ENCODE results near the gene SLC27A1. TPM values are rescaled to one million over a fixed set of nuclear protein-coding genes. Genes with fewer than 3 reads are reported as not detected.

Gene SLC27A1
- total and polyA plus RNA-seq, 11 donors = 22.1 to 70.3 (median 47.6) TPM

DNA sequence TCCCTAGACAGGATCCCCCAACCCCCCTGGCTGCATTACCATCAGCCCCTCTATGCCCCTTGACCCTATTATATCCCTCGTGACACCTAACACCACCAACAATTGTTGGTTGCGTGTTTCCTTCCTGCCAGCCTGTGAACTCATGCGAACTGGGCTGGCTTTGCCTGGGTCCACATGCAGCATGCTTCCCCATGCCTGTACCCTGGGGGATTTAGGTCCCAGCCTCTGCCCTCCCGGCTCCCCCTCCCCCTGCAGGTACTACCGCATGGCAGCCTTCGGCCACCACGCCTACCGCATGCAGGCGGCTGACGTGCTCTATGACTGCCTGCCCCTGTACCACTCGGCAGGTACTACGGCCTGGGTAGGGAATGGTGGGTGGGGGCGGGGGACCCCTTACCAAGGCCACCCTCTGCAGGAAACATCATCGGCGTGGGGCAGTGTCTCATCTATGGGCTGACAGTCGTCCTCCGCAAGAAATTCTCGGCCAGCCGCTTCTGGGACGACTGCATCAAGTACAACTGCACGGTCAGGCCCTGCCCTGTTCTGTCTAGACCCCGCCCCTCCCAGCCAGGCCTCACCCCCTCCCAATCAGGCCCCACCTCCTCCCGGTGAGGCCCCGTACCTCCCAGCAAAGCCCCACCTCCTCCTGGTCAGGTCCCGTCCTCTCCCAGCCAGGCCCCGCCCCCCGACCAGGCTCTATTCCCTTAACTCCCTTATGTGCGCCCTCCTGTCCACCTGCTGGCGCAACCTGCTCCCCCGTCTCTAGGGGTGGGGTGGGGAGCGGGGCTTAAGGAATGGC is 18.5 kb downstream of the SLC27A1 start:
- peaks cover 0 to 32% (median 13%) of the 10 kb centered on the region in 12 donors for H3K4me1 ChIP-seq
- peak overlapping the region in 6 of 12 donors; percentile 8 to 41 (median 30) for H3K4me3 ChIP-seq
- DNase-seq (peak in 4 of 5 donors; percentile 67 to 81 (median 70)), ATAC-seq (peak; percentile 72 to 87 (median 80))
- intact Hi-C loops (cut with DNase I) = loop anchor here in 1 of 10 donors (10.0 kb wide), 1 partner anchor 616 kb away; no protein-coding TSS in a partner anchor
- peak overlapping the region in 8 of 12 donors; percentile 19 to 67 (median 42) for H3K27ac ChIP-seq
- no peaks in the 10 kb centered on the region for H3K27me3 ChIP-seq
- TF ChIP-seq CTCF (IDR thresholded peaks at IDR 0.05) (peak in 2 of 12 donors; percentile 22 to 38), POLR2A (IDR thresholded peaks at IDR 0.05) (no peak)
- H3K36me3 ChIP-seq = peaks cover 0 to 51% (median 16%) of the 10 kb centered on the region in 9 donors
- H3K9me3 ChIP-seq = no peaks in the 10 kb centered on the region
- WGBS, 4 donors = 37 to 63% (median 44%) methylated on average over 15 to 31 of the region's 31 CpGs

- Histone ChIP-seq H3K9me3 (no peaks in the 10 kb centered on the region), H3K36me3 (peaks cover 0 to 51% (median 16%) of the 10 kb centered on the region in 9 donors), H3K4me1 (peaks cover 0 to 32% (median 13%) of the 10 kb centered on the region in 12 donors), H3K4me3 (no peak overlapping the region), H3K27ac (peak overlapping the region in 8 of 12 donors; percentile 19 to 67 (median 40)), H3K27me3 (no peaks in the 10 kb centered on the region)
- TF ChIP-seq CTCF (IDR thresholded peaks at IDR 0.05) (no peak), POLR2A (IDR thresholded peaks at IDR 0.05) (no peak)
- intact Hi-C loops (cut with DNase I) = loop anchor here in 1 of 10 donors (10.0 kb wide), 1 partner anchor 615 kb away; no protein-coding TSS in a partner anchor
- WGBS, 4 donors = 71 to 78% (median 73%) methylated on average over 9 of the region's 9 CpGs
- peak in 1 of 5 donors; percentile 21 for DNase-seq
- ATAC-seq = peak in 1 of 4 donors; percentile 53
Observed at GRCh38 chr19:17489392-17490030, 19.2 kb downstream of the SLC27A1 start.

DNA sequence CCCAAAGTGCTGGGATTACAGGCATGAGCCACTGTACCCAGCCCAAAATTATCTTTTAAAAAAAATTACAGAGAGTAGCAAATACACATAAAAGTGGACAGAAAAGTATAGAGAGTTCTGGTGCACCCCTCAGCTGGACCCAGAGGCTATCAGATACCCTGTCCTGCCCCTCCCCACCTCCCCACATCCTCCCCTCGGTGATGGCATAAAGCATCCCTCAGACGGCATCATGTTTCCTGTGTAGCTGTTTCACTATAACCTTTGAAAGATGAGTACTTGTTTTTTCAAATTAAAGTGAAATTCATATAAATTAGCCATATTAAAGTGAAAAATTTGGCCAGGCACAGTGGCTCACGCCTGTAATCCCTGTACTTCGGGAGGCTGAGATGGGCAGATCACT is 20.1 kb downstream of the SLC27A1 start:
- intact Hi-C loops (cut with DNase I) = no loop called here
- 57 to 74% (median 63%) methylated on average over 4 of the region's 4 CpGs for WGBS, 4 donors
- no peaks in the 10 kb centered on the region for H3K27me3 ChIP-seq
- TF ChIP-seq POLR2A (IDR thresholded peaks at IDR 0.05) = no peak
- TF ChIP-seq CTCF (IDR thresholded peaks at IDR 0.05) = no peak
- no peaks in the 10 kb centered on the region for H3K9me3 ChIP-seq
- H3K27ac ChIP-seq = peak overlapping the region in 2 of 12 donors; percentile 37 to 52
- H3K4me3 ChIP-seq = no peak overlapping the region
- H3K4me1 ChIP-seq = peaks cover 0 to 32% (median 13%) of the 10 kb centered on the region in 12 donors
- H3K36me3 ChIP-seq = peaks cover 0 to 51% (median 16%) of the 10 kb centered on the region in 9 donors
- peak in 1 of 5 donors; percentile 3 for DNase-seq
- no peak for ATAC-seq

GRCh38 chr19:17491287-17491686 is 21.0 kb downstream of the SLC27A1 start:
- H3K9me3 ChIP-seq = no peaks in the 10 kb centered on the region
- WGBS, 4 donors = 58 to 74% (median 73%) methylated on average over 5 of the region's 5 CpGs
- DNase-seq (peak in 1 of 5 donors; percentile 14), ATAC-seq (no peak)
- peaks cover 0 to 41% (median 14%) of the 10 kb centered on the region in 12 donors for H3K4me1 ChIP-seq
- no peak for TF ChIP-seq CTCF (IDR thresholded peaks at IDR 0.05)
- intact Hi-C loops (cut with DNase I) = no loop called here
- peak overlapping the region in 2 of 12 donors; percentile 29 to 37 for H3K27ac ChIP-seq
- H3K4me3 ChIP-seq = no peak overlapping the region
- peaks cover 0 to 54% (median 16%) of the 10 kb centered on the region in 9 donors for H3K36me3 ChIP-seq
- H3K27me3 ChIP-seq = no peaks in the 10 kb centered on the region
